Loucy (cell line): ENCODE data around the gene FAM25G.
"Not testable (repeated sequence)": the region's sequence is repeated elsewhere in the genome, so short reads cannot be mapped to it uniquely, and the experiment has no call there.

ENCODE experiments used
- EZH2phosphoT487 ChIP-seq: fragments of 200-600 bp; IDR thresholded peaks from 2 replicates; pipeline ENCODE4 v1.6.1; 2018; ENCODE audit warnings: antibody characterized with exemption, mild to moderate bottlenecking, moderate library complexity, borderline replicate concordance
- TF ChIP-seq, protein P1 (sequence below): fragments of 200-600 bp; sonication (generic); conservative IDR thresholded peaks from 2 replicates; pipeline ENCODE4 v1.5.1; 2014; ENCODE audit warnings: mild to moderate bottlenecking, antibody characterized with exemption, low read length

DNA sequence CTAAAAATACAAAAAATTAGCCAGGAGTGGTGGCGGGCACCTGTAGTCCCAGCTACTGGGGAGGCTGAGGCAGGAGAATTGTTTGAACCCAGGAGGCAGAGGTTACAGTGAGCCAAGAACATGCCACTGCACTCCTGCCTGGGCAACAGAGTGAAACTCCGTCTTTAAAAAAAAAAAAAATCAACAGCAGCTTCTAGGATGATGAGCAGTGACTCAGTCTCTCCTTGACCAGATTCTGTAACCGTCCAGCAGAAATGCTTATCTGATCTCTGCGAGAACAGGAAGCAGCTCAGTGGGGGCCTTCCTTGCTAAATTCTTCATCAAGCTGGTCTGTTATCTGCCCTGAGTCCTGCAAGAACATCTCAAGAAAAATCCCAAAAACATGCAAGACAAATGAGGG, 5.6 kb downstream of the FAM25G start:
- TF ChIP-seq, protein P1, sequence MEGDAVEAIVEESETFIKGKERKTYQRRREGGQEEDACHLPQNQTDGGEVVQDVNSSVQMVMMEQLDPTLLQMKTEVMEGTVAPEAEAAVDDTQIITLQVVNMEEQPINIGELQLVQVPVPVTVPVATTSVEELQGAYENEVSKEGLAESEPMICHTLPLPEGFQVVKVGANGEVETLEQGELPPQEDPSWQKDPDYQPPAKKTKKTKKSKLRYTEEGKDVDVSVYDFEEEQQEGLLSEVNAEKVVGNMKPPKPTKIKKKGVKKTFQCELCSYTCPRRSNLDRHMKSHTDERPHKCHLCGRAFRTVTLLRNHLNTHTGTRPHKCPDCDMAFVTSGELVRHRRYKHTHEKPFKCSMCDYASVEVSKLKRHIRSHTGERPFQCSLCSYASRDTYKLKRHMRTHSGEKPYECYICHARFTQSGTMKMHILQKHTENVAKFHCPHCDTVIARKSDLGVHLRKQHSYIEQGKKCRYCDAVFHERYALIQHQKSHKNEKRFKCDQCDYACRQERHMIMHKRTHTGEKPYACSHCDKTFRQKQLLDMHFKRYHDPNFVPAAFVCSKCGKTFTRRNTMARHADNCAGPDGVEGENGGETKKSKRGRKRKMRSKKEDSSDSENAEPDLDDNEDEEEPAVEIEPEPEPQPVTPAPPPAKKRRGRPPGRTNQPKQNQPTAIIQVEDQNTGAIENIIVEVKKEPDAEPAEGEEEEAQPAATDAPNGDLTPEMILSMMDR: not testable (repeated sequence)
- not testable (repeated sequence) for TF ChIP-seq EZH2phosphoT487
